GM21447 (cell line): ENCODE results near the gene ALX1.

Source experiments
- ATAC-seq: cut with Tn5 transposase; IDR thresholded peaks from one replicate; pipeline ENCODE4 v1.9.1; 2021; ENCODE audit not compliant: unreplicated experiment

Gene ALX1

GRCh38 chr12:85280165-85280983, at the start of gene ALX1:
Gene ALX1, plus strand, starts transcription at chr12:85280220. Its CDS starts 42 bp downstream, at chr12:85280262.
- no peak for ATAC-seq

- ATAC-seq, result no peak
Measured at GRCh38 chr12:85237327-85237726, 42.7 kb upstream of the ALX1 start.

- ATAC-seq, result no peak
Measured at GRCh38 chr12:85244561-85244960, 35.5 kb upstream of the ALX1 start.

- ATAC-seq, result no peak
Measured at GRCh38 chr12:85253853-85254252, 26.2 kb upstream of the ALX1 start.

- no peak for ATAC-seq
Measured at GRCh38 chr12:85257671-85258070, 22.3 kb upstream of the ALX1 start.

- no peak for ATAC-seq
Measured at GRCh38 chr12:85260447-85260846, 19.6 kb upstream of the ALX1 start.

- no peak for ATAC-seq
Measured at GRCh38 chr12:85260896-85261295, 19.1 kb upstream of the ALX1 start.

GRCh38 chr12:85266356-85266755, 13.7 kb upstream of the ALX1 start:
- no peak for ATAC-seq

- no peak for ATAC-seq
Measured at GRCh38 chr12:85273381-85274314, 6.4 kb upstream of the ALX1 start.

GRCh38 chr12:85274315-85274651, 5.7 kb upstream of the ALX1 start:
- ATAC-seq, result no peak

GRCh38 chr12:85275374-85275773, 4.6 kb upstream of the ALX1 start:
- ATAC-seq, result no peak

- ATAC-seq, result no peak
Measured at GRCh38 chr12:85277191-85277590, 2.8 kb upstream of the ALX1 start.

GRCh38 chr12:85277900-85278597, 2.0 kb upstream of the ALX1 start:
- no peak for ATAC-seq

GRCh38 chr12:85278598-85279448, 1.2 kb upstream of the ALX1 start:
- no peak for ATAC-seq

GRCh38 chr12:85279449-85280164, 413 bp upstream of the ALX1 start:
- no peak for ATAC-seq

GRCh38 chr12:85280984-85281630, 1.1 kb downstream of the ALX1 start:
- no peak for ATAC-seq

- ATAC-seq, result no peak
Measured at GRCh38 chr12:85281636-85282312, 1.8 kb downstream of the ALX1 start.

GRCh38 chr12:85283560-85283959, 3.5 kb downstream of the ALX1 start:
- ATAC-seq, result no peak

- no peak for ATAC-seq
Measured at GRCh38 chr12:85296362-85296761, 16.3 kb downstream of the ALX1 start.
